Stimulated activated CD4-positive, alpha-beta T cell treated with anti-CD3 and anti-CD28 coated beads, TNF-alpha, amount 100 ng/mL, for 24 hours (primary cell): ENCODE results near the gene TMC8.

Source experiments
- DNase-seq, 3 experiments: peaks; one replicate each; pipeline ENCODE4 v3.0.0-alpha.2; 2020; ENCODE audit warnings: low read depth in 3 of 3

Gene TMC8

DNA sequence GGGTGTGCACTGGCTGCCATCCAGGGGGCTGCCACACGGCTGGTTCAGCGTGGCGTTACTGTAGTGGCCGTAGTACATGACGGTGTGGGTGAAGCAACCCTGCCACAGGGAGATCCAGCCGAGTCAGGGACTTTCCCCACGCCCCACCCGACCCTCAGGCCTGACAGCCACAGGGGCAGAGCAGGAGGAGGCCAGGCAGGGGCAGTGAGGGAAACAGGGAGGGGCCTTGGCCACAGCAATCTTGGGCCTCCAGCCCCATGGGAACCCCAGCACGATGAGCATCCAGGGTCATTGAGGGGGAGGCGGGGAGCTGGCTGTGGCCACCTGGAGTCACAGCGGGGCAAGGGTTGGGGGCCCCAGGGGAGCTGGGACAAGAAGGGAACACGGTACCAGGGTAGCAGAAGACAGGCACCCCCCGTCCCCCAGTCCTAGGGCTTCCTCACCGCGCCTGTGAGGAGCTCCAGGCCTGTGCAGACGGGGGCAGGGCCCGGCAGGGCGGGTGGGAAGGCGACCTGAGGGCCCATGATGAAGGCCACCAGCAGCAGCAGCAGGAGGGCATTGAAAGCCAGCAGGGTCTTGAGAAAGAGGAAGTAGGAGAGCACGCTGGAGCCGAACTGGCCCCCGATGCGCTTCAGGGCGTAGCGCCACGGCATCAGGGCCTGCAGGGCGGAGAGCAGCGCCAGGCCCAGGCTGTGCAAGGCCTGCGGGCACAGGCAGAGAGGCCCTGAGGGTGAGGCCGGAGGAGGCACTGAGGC lies 6.3 kb upstream of the TMC8 start:
- DNase-seq = no peak

DNA sequence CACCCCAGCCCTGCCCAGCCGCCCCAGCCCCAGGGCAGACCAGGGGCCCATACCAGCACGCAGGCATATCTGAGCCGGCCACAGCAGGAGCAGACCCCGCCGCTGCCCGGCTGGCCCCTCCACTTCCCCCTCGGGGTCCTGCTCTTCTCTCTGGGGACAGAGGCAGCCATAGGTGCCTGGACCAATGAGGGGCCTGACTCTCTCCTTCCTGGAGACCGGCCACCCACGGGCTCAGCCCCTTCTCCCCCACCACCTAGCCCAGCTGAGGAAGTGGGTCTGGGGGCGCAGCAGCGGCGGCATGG lies 5.8 kb upstream of the TMC8 start:
- DNase-seq = no peak

GRCh38 chr17:78125138-78125913 lies 5.2 kb upstream of the TMC8 start:
- DNase-seq = no peak

GRCh38 chr17:78125976-78126894 lies 4.3 kb upstream of the TMC8 start:
- no peak for DNase-seq

GRCh38 chr17:78126895-78127238 lies 3.7 kb upstream of the TMC8 start:
- no peak for DNase-seq

DNA sequence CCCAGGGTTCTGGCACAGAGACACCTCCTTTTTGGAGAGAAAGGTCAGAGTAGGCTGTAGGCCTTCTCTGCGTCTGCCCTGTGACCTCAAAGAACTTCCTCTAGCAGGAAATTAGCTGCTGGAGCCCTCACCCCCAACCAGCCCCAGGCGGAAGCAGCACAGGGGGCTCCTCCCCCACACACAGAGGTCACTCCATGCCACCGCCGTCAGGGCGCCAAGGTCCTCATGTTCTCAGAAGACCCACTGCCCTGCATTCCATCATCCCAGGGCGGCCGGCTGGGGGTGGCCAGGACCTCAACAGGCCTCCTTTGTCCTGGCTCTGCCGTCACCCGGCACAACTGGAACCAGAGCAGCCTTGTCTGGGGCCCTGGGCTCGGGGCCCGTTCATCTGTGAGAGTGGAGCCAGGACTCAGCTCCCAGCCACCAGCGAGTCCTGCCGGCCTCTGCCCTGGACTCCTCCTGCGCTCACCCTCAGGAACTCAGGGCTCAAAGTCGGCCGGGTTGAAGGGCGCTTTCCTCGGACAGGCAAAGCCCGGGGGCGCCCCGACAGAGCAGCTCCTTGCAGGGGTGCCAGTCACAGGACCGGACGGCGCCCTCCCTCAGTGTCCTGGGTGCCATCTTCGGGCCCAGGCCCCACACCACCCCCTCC lies 3.2 kb upstream of the TMC8 start:
- peak in 1 of 3 experiments; percentile 69 for DNase-seq

GRCh38 chr17:78127888-78128550 lies 2.6 kb upstream of the TMC8 start:
- no peak for DNase-seq

GRCh38 chr17:78128551-78129350 lies 1.8 kb upstream of the TMC8 start, which contains the start of gene TMC6:
Gene TMC6 (minus strand): TSS chr17:78128755. CDS start chr17:78126832, 1,923 bp downstream.
- peak in 1 of 3 experiments; percentile 62 for DNase-seq

GRCh38 chr17:78129351-78130089 lies 1.1 kb upstream of the TMC8 start:
- no peak for DNase-seq

DNA sequence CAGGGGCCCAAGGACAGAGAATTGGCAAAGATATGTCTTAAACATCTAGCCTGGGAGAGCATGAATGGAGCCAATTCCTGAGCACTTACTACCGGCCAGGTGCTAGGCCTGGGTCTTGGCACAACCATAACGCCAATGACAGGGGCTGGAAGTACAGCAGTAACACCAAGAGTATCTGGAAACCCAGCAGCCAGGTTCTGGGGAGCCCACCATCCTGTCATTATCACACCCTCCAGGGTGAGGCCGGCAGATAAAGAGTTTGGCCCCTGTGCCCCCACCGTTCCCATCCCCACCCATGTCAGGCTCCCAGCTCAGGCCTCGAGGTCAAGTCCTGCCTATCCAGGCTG lies 508 bp upstream of the TMC8 start:
- no peak for DNase-seq

- no peak for DNase-seq
Measured at GRCh38 chr17:78131172-78132083, 857 bp downstream of the TMC8 start.

DNA sequence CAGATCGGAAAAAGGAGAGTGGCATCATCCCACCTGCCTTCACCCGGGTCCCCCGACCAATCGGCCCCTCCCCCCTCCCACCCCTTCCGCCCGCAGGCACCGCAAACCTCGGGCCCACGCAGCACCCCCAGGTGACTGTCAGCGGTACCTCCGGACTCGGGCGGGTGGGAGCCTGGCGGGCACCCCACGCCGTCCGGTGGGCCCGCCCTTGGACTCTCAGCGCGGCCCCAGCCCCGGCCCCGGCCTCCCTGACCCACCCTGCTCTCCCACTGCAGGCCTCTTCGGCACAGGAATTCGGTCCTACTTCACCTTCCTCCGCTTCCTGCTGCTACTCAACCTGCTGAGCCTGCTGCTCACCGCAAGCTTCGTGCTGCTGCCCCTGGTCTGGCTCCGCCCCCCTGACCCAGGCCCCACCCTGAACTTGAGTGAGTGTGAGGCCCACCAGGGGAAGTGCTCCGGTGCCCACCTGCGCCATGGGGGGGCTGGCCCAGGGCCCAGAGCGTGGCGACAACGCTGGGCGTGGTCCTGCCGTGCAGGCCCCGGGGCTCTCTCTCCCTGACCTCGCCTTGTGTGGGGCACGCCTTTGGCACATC lies 1.6 kb downstream of the TMC8 start:
- DNase-seq = peak in 1 of 3 experiments; percentile 72

- DNase-seq = no peak
Measured at GRCh38 chr17:78132767-78133178, 2.2 kb downstream of the TMC8 start.

GRCh38 chr17:78133179-78133951 lies 2.8 kb downstream of the TMC8 start:
- DNase-seq = no peak

DNA sequence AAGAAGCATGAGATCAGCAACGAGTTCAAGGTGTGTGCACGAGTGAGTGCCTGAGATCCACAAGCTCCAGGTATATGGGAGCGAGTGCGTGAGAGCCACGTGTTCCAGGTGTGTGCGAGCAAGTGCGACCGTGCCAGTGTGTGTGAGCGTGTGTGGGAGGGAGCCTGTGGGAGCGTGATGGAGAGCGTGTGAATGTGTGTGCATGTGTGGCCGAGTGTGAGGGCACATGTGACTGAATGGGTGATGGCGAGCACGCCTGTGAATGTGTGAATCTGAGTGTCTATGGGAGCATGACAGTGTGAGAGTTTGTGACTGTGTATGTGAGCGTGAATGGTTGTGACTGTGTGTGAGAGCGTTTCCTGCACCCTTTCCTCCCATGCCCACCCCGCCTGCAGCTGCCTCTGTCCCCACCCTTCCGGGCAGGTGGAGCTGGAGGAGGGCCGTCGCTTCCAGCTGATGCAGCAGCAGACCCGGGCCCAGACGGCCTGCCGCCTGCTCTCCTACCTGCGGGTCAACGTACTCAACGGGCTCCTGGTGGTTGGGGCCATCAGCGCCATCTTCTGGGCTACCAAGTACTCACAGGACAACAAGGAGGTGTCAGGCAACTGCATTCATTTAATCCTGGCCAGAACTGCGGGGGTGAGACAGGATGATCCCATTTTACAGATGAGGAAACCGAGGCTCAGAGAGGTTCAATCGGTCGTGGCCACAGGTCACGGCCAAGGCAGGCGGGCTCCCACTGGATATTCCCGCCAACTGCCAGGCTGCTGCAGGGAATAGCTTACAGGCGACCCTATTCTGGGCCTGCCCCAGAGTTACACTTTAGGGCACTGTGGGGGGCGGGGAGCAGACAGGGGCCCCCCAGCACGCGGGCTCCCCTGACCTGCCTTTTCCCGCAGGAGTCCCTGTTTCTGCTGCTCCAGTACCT lies 3.7 kb downstream of the TMC8 start:
- peak in 1 of 3 experiments; percentile 72 for DNase-seq

DNA sequence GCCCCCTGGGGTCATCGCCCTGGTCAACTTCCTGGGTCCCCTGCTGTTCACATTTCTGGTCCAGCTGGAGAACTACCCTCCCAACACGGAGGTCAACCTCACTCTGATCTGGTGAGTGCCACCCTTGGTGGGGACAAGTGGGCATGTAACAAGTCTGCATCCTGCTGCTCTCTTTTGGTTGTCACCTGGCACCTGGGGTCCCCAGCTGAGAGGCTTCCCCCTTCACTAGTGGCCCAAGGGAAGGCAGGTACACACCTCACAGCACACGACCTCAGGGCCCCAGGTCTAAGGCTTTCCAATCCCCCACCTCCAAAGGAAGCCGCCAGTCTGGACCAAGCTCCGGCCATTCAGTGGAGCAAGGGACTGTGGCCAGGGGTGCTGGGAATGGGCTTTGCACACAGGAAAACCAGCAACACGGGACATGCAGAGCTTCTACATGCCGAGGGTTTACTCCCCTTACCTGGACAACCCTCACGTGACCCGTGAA lies 4.4 kb downstream of the TMC8 start:
- no peak for DNase-seq
